IPS DF 4.7 (cell line): ENCODE results near the gene NUDT6.

Experiments used
- DNase-seq: peaks from one replicate; pipeline ENCODE4 v3.0.0-alpha.2; 2013; ENCODE audit warnings: low spot score; ENCODE audit errors: extremely low read depth

The NUDT6 gene

DNA sequence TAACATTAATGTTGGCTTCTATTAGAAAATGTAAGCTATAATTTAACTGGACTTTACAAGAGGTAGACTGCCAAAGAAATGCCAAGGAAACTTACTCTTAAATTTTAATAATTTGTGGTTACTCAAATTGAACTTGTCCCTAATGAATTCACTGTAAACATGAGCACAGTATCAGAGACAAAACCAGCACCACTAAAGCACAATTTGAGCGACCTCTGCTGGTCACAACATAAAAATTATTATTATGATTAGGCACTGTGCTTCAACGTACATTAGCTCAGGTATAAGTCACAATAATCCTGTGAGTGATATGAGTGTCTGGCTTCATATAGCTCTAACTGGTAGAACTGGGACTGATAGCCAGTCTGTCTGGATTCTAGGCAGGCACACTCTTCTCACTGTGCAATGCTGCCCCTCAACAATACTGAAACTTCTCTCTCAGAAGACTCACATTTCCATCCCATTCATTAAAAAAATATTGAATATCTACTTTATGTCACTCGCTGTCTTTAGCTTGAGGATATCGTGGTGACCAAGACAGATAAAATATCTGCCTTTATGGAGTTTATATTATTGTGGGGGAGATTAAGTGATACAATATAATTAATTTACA, 8.0 kb downstream of the NUDT6 start:
- no peak for DNase-seq

GRCh38 chr4:122912810-122913575, 9.4 kb downstream of the NUDT6 start:
- DNase-seq = no peak

DNA sequence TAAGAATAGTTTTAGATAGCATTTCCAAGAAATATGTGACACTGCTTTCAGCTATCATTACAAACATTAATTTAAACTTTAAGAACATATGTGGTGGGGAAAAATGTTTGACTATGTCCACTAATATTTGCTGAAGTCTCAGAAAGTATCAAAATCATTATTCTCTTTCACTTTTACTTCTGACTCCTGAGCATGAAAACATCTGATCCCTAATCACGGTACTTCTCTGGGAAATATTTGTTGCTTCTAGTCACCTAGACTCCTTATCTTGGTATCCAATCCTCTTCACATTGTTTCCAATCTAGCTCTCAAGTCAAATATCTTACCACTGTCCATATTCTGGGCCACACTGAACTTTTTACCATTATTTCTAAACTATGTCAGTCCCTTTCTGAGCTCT, 10.8 kb downstream of the NUDT6 start:
- no peak for DNase-seq

DNA sequence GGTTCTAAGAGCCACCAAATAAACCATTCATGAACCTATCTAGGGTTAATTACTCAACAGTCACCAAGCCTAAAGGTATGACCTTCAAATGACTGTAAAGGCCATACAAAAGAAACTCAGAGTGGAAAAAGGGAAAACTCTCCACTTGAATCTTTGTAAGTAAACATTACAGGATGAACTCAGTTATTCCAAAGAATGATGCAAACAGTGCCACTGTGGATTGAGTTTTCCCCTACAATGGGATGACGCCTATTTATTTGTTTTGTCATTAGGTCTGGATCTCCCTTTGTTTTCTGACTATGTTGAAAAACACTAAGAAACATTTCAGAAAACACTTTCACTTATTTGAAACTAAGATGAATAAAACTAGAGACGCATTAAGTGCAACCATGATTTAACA, 12.7 kb downstream of the NUDT6 start:
- no peak for DNase-seq

- DNase-seq = no peak
Observed at GRCh38 chr4:122908223-122908622, 14.2 kb downstream of the NUDT6 start.

DNA sequence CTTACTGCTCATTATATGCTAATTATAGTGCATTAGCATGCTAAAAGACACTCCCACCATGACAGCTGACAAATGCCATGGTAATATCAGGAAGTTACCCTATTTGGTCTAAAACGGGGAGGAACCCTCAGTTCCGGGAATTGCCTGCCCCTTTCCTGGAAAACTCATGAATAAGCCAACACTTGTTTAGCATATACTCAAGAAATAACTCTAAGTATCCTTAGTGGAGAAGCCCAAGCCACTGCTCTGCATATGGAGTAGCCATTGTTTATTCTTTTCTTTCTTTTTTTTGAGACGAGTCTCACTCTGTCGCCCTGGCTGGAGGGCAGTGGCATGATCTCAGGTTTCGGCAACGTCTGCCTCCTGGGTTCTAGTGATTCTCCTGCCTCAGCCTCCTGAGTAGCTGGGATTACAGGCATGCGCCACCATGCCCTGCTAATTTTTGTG, 15.5 kb downstream of the NUDT6 start:
- DNase-seq = no peak

GRCh38 chr4:122903766-122904288, 18.6 kb downstream of the NUDT6 start:
- DNase-seq = no peak

DNA sequence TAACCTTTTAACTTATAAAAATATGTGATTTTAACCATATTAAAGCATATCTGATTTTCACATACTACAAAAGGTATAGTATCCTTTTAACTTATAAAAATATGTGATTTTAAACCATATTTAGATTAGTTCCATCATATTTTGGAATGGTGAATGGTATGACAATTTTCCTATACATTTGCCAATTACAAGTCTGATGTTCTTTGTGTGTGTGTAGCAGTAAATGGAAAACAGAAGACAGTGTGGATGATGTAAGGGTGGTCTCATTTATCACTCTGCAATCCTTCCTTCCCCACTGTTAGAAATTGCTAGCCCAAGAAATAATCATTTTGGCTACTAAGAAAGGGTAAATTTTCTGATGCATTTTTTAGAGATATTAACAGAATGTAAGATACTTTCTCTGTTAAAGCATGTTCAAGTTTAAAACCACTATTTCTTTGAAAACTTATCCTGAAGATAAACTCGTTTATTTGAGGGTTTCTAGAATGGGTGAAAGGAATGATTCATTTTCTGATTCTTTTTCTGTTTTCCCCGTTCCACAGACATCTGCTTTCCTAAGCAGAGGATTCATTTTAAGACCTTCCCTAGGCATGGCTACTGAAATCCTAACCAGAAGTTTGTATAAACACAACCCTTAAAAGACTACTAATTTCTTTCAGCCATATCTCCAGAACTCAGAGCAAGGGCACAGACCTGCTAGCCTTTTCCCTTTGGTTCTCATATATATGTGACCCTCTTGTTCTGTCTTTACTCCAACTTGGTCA, 21.0 kb downstream of the NUDT6 start:
- DNase-seq = no peak

DNA sequence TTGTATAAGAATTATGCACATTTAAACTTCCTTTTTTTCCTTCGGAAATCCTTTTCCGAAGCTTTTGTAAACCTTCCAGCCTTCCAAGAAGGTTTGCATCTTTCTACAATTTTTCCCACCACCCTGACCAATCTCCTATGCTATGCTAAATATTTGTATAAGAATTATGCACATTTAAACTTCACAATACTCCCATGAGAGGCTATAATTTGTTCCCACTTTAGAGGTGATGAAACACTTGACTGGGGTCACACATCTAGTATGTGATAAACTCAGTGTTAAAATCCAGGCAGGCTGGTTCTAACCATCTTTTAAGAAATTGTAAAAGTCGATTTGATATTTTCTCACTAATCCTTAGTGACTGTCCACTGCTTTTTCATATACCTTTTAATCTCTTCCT, 22.1 kb downstream of the NUDT6 start:
- DNase-seq = no peak

DNA sequence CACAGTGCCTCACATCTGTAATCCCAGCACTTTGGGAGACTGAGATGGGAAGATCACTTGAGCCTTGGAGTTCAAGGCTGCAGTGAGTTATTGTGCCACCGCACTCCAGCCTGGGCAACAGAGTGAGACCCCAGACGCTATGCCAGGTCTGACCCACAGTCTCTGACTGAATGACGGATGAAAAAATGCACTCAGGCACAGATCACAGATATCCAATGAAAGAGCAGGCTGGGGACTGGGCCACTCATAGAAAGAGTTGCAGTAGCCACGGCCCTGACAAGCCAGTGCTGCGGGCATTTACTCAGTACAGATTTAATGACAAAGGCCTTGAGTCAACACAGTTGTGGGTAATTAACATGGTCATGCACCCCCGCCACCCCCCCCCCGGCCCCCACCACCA, 22.7 kb downstream of the NUDT6 start:
- DNase-seq = no peak

- no peak for DNase-seq
Observed at GRCh38 chr4:122898370-122899150, 23.8 kb downstream of the NUDT6 start.

GRCh38 chr4:122896270-122896669, 26.1 kb downstream of the NUDT6 start:
- no peak for DNase-seq

- DNase-seq = no peak
Observed at GRCh38 chr4:122895336-122895995, 26.9 kb downstream of the NUDT6 start.

DNA sequence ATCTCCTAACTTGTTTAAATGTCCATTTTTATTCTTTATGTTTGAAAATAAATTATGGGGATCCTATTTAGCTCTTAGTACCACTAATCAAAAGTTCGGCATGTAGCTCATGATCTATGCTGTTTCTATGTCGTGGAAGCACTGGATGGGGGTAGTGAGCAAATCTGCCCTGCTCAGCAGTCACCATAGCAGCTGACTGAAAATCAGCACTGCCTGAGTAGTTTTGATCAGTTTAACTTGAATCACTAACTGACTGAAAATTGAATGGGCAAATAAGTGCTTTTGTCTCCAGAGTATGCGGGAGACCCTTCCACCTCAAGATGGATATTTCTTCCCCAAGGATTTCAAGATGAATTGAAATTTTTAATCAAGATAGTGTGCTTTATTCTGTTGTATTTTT, 27.6 kb downstream of the NUDT6 start:
- no peak for DNase-seq

DNA sequence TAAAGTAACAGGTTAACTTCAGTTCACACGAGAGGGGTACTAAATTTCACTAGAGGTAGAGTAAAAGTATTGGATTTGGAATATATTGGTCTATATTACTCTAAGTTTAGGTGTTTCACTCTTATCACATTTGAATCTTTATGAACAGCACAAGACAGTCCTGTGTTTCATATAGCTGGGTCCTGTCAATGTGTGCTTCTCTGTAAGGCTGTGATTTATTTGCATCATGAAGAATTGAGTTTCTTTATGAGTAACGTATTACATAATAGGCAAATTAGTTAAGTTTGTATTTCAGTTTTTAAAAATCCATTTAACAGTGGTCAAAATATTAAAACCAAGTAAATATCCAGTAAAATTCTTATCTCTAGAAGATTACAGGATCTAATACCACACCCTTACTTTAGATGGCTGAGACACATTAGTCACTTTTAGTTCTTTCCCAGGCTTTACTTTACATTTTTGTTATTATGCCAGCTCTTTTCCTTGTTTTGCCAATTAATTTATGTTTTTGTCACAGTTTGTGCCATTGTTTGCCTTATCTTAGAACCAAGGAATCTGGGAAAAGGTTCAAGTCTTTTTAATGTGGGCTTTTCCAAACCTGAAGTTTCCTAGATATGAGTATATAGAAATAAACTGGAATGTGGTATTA, 32.1 kb downstream of the NUDT6 start:
- DNase-seq = no peak

DNA sequence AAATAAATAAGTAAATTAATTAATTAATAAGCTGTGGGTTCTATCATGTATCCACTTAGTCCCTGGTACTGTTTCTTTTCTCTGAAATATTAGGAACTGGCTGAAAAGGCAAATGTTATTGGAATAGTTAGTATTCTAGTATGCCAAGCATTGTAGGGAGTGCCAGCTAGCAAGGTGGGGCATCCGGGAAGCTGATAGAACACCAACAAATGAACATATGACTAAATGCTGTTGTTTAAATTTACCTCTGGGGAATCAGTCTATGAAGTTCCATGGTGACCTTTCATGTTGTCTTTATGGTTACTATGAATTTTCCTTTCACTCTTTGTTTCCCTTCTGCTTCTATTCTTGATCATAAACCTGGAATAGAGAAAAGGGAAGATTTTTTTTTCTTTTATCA, 32.7 kb downstream of the NUDT6 start:
- DNase-seq = no peak

- DNase-seq = no peak
Observed at GRCh38 chr4:122884499-122884898, 37.9 kb downstream of the NUDT6 start.

- DNase-seq = no peak
Observed at GRCh38 chr4:122882857-122883735, 39.3 kb downstream of the NUDT6 start.

GRCh38 chr4:122879001-122879400, 43.4 kb downstream of the NUDT6 start:
- DNase-seq = no peak
